Measurements from ENCODE around the gene EZH2. TPM values are rescaled to one million over a fixed set of nuclear protein-coding genes. Genes with fewer than 3 reads are reported as not detected.

EZH2 gene
- polyA plus RNA-seq, 2 of the 4 experiments (the other 2 are of a cell fraction) = 36.6 to 45.7 TPM

GRCh38 chr7:148850564-148850963 lies 33.5 kb downstream of the EZH2 start:
- FAIRE-seq = no peak
- POLR2A ChIA-PET = no interaction called here

GRCh38 chr7:148849393-148850098 lies 34.5 kb downstream of the EZH2 start:
- no peak for TF ChIP-seq TP53 (CRISPR knock-in tag; IDR thresholded peaks at IDR 0.05)
- TF ChIP-seq MAFK (IDR thresholded peaks at IDR 0.05; ENCODE audit: partially characterized antibody) = no peak
- TF ChIP-seq E2F6 (IDR thresholded peaks at IDR 0.05; ENCODE audit: borderline replicate concordance, low read depth) = no peak
- no peak for TF ChIP-seq ZSCAN20 (CRISPR knock-in tag; IDR thresholded peaks at IDR 0.05)
- TF ChIP-seq SREBF2 (IDR thresholded peaks at IDR 0.05) = no peak
- no peak for TF ChIP-seq REST (IDR thresholded peaks at IDR 0.05)
- no peak for TF ChIP-seq BHLHE40 (IDR thresholded peaks at IDR 0.05; ENCODE audit: low read depth, low read length)
- TF ChIP-seq MYC (IDR thresholded peaks at IDR 0.05; ENCODE audit: borderline replicate concordance, low read length) = no peak
- no peak for TF ChIP-seq ZFP36 (IDR thresholded peaks at IDR 0.05; ENCODE audit: borderline replicate concordance, partially characterized antibody)
- no peak for TF ChIP-seq FOSB (CRISPR knock-in tag; IDR thresholded peaks at IDR 0.05)
- TF ChIP-seq POLR2A (IDR thresholded peaks at IDR 0.05; ENCODE audit: low read length) = no peak
- TF ChIP-seq FOXS1 (CRISPR knock-in tag; IDR thresholded peaks at IDR 0.05) = no peak
- DNase-seq (ENCODE audit: low read depth in 1 of 2, low spot score in 1 of 2) (no peak), FAIRE-seq (no peak), ATAC-seq (no peak)
- CTCF ChIA-PET = interaction anchor here (0.7 to 1.2 kb wide), 4 partner anchors 13 to 274 kb away, joined by 3 to 4 read pairs (median 3); no protein-coding TSS in a partner anchor
- Histone ChIP-seq H3K4me1 (peaks cover 17% of the 10 kb centered on the region; the same call in 2 of the 3 replicates), H3K4me2 (no peak overlapping the region), H3K4me3 (no peak overlapping the region), H3K27ac (peak overlapping the region in 1 of 2 experiments; percentile 3; a peak in 1 of 6 replicates), H3K9me3 (no peaks in the 10 kb centered on the region)
- POLR2A ChIA-PET = no interaction called here
- 86% methylated on average over 7 of the region's 7 CpGs for WGBS (ENCODE audit: missing lambda C conversion rate)

More at GRCh38 chr7:148850564-148850963, 33.5 kb downstream of the EZH2 start:
- H3K4me3 ChIP-seq = no peak overlapping the region
- 90% methylated on average over 5 of the region's 5 CpGs for WGBS (ENCODE audit: missing lambda C conversion rate)
- H3K27ac ChIP-seq = no peak overlapping the region
- H3K4me2 ChIP-seq = no peak overlapping the region
- TF ChIP-seq GATA3 (IDR thresholded peaks at IDR 0.05; ENCODE audit: borderline replicate concordance) (no peak), TP53 (CRISPR knock-in tag; IDR thresholded peaks at IDR 0.05) (no peak), MYC (IDR thresholded peaks at IDR 0.05; ENCODE audit: borderline replicate concordance, low read length) (no peak), CHD4 (IDR thresholded peaks at IDR 0.05; ENCODE audit: borderline replicate concordance) (no peak), CBX8 (IDR thresholded peaks at IDR 0.05) (no peak), CBX2 (IDR thresholded peaks at IDR 0.05; ENCODE audit: borderline replicate concordance, low read depth) (no peak), SMC3 (IDR thresholded peaks at IDR 0.05) (no peak), RAD21 (conservative IDR thresholded peaks at IDR 0.05 in 1 of 2, IDR thresholded peaks at IDR 0.05 in 1 of 2) (no peak)
- no peak for ATAC-seq
- H3K4me1 ChIP-seq = peaks cover 17% of the 10 kb centered on the region; the same call in 2 of the 3 replicates
- DNase-seq (ENCODE audit: low read depth in 1 of 2, low spot score in 1 of 2) = no peak
- CTCF ChIA-PET = interaction anchor here (0.5 kb wide), 1 partner anchor 112 kb away, joined by 3 read pairs; no protein-coding TSS in a partner anchor
- H3K9me3 ChIP-seq = no peaks in the 10 kb centered on the region
